Astrocyte (in vitro differentiated cells and primary cell): ENCODE measurements around the gene FYCO1. TPM values are rescaled to one million over a fixed set of nuclear protein-coding genes. Genes with fewer than 3 reads are reported as not detected.

ENCODE experiments used
- DNase-seq: peaks from one replicate; pipeline ENCODE4 v3.0.0-alpha.2; 2010; ENCODE audit warnings: low read depth
- FAIRE-seq: peaks from 2 replicates; lab custom pipeline; 2011; peaks lifted over from hg19 to GRCh38; lab: Jason Lieb, UNC
- H2AFZ ChIP-seq: 2 replicates; pipeline ENCODE4 v1.6.0; 2012; ENCODE audit warnings: low read depth, low read length, inconsistent platforms
- H3K27ac ChIP-seq: 2 replicates; pipeline ENCODE4 v1.5.1; 2011; ENCODE audit warnings: low read depth, low read length, inconsistent platforms
- H3K27me3 ChIP-seq: 2 replicates; pipeline ENCODE4 v1.6.0; 2011; ENCODE audit warnings: low read length, inconsistent platforms; ENCODE audit not compliant: insufficient read depth
- H3K36me3 ChIP-seq: 2 replicates; pipeline ENCODE4 v1.5.1; 2011; ENCODE audit warnings: low read length, inconsistent platforms; ENCODE audit not compliant: insufficient read depth
- H3K4me1 ChIP-seq: 2 replicates; pipeline ENCODE4 v1.5.1; 2011; ENCODE audit warnings: low read length, inconsistent platforms; ENCODE audit not compliant: insufficient read depth
- H3K4me2 ChIP-seq: 2 replicates; pipeline ENCODE4 v1.6.0; 2012; ENCODE audit warnings: low read length, inconsistent platforms
- H3K4me3 ChIP-seq: 2 replicates; pipeline ENCODE4 v1.5.1; 2011; ENCODE audit warnings: low read depth, mild to moderate bottlenecking, low read length, inconsistent platforms; ENCODE audit not compliant: insufficient read depth
- H3K79me2 ChIP-seq: 2 replicates; pipeline ENCODE4 v1.6.0; 2012; ENCODE audit warnings: mild to moderate bottlenecking, low read length, inconsistent platforms; ENCODE audit not compliant: insufficient read depth
- H3K9ac ChIP-seq: 2 replicates; pipeline ENCODE4 v1.6.0; 2012; ENCODE audit warnings: mild to moderate bottlenecking, low read length, inconsistent platforms
- H3K9me3 ChIP-seq: 2 replicates; pipeline ENCODE4 v1.5.1; 2012; ENCODE audit warnings: low read depth, mild to moderate bottlenecking, low read length, inconsistent platforms; ENCODE audit not compliant: insufficient read depth
- H4K20me1 ChIP-seq: 2 replicates; pipeline ENCODE4 v1.6.0; 2012; ENCODE audit warnings: low read length, inconsistent platforms; ENCODE audit not compliant: insufficient read depth
- H3K27ac Mint-ChIP-seq: one replicate; pipeline ENCODE4 v1.8.0; 2021; ENCODE audit warnings: mild to moderate bottlenecking, mixed read lengths; ENCODE audit not compliant: unreplicated experiment
- H3K27me3 Mint-ChIP-seq: one replicate; pipeline ENCODE4 v1.8.0; 2021; ENCODE audit warnings: low read depth, mixed read lengths; ENCODE audit not compliant: unreplicated experiment
- H3K36me3 Mint-ChIP-seq: one replicate; pipeline ENCODE4 v1.8.0; 2021; ENCODE audit warnings: low read depth, mixed read lengths; ENCODE audit not compliant: unreplicated experiment
- H3K4me1 Mint-ChIP-seq: one replicate; pipeline ENCODE4 v1.8.0; 2021; ENCODE audit warnings: low read depth, mixed read lengths; ENCODE audit not compliant: unreplicated experiment
- H3K4me3 Mint-ChIP-seq: one replicate; pipeline ENCODE4 v1.8.0; 2021; ENCODE audit warnings: mild to moderate bottlenecking, moderate library complexity, mixed read lengths; ENCODE audit not compliant: unreplicated experiment
- H3K9me3 Mint-ChIP-seq: one replicate; pipeline ENCODE4 v1.8.0; 2021; ENCODE audit warnings: mild to moderate bottlenecking, mixed read lengths; ENCODE audit not compliant: unreplicated experiment
- EZH2 ChIP-seq: IDR thresholded peaks from 2 replicates; pipeline ENCODE4 v1.6.1; 2012; ENCODE audit warnings: mild to moderate bottlenecking, low read length, inconsistent platforms; ENCODE audit not compliant: insufficient read depth
- total RNA-seq: library from RNA; stranded (reverse); gene quantifications from 2 replicates; pipeline ENCODE4 v1.2.1, GENCODE V29; 2021
- TF ChIP-seq, protein P1 (sequence below): IDR thresholded peaks from 2 replicates; pipeline ENCODE4 v1.5.1; 2011; ENCODE audit warnings: low read depth, mild to moderate bottlenecking, inconsistent platforms, low read length, moderate library complexity; ENCODE audit not compliant: insufficient read depth

The FYCO1 gene
- total RNA-seq, 1 donor from 2014 or later = 19.7 TPM

DNA sequence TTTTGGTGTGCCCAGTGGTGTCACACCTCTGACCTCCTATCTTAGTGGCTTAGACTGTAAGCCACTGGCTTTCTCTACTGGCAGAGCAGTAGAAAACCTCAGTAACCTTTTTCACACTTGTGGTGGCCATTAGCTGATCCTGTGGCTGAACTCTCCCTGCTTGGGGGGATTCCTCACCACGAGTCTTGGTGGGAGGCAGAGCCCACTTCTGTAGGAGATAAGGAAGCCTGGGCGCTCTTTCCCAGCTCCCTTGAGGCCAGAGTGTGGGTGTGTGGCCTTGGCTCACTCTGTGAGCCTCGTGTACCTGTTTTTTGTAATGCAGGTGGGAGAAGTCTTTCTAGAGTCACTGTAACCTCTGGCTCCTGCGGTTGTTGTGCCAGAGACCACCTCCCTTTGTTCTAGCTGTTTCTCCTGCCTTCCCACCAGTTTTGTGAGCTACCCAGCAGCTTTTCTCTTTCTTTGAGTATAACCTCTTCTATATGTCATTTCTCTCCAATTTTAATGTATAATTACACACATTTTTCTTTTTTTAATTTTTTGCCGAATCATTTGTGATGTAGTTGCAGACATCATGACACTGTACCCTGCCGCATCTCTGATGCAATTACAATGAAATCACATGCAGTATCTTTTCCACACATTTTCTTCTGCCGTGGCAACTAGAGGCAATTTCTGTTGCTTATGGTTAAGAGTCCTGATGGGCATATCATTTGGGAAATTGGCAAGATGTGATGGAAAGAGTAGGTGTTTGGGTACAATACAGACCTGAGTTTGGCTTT, 17.9 kb upstream of the FYCO1 start:
- Histone ChIP-seq H2AFZ (no peak overlapping the region), H3K4me2 (no peak overlapping the region), H3K36me3 (no peaks in the 10 kb centered on the region), H3K9me3 (no peaks in the 10 kb centered on the region), H3K27me3 (peaks cover 13% of the 10 kb centered on the region), H3K4me1 (no peaks in the 10 kb centered on the region), H4K20me1 (no peaks in the 10 kb centered on the region), H3K9ac (no peak overlapping the region), H3K4me3 (no peak overlapping the region), H3K79me2 (no peaks in the 10 kb centered on the region), H3K27ac (no peak overlapping the region)
- no peak overlapping the region for H3K27ac Mint-ChIP-seq
- H3K36me3 Mint-ChIP-seq = peaks cover 3% of the 10 kb centered on the region
- no peak for FAIRE-seq
- TF ChIP-seq, protein P1, sequence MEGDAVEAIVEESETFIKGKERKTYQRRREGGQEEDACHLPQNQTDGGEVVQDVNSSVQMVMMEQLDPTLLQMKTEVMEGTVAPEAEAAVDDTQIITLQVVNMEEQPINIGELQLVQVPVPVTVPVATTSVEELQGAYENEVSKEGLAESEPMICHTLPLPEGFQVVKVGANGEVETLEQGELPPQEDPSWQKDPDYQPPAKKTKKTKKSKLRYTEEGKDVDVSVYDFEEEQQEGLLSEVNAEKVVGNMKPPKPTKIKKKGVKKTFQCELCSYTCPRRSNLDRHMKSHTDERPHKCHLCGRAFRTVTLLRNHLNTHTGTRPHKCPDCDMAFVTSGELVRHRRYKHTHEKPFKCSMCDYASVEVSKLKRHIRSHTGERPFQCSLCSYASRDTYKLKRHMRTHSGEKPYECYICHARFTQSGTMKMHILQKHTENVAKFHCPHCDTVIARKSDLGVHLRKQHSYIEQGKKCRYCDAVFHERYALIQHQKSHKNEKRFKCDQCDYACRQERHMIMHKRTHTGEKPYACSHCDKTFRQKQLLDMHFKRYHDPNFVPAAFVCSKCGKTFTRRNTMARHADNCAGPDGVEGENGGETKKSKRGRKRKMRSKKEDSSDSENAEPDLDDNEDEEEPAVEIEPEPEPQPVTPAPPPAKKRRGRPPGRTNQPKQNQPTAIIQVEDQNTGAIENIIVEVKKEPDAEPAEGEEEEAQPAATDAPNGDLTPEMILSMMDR = no peak
- TF ChIP-seq EZH2 = no peak
- peaks cover 19% of the 10 kb centered on the region for H3K27me3 Mint-ChIP-seq
- H3K4me3 Mint-ChIP-seq = no peak overlapping the region
- H3K9me3 Mint-ChIP-seq = peaks cover 5% of the 10 kb centered on the region
- no peak for DNase-seq
- H3K4me1 Mint-ChIP-seq = peaks cover 3% of the 10 kb centered on the region

DNA sequence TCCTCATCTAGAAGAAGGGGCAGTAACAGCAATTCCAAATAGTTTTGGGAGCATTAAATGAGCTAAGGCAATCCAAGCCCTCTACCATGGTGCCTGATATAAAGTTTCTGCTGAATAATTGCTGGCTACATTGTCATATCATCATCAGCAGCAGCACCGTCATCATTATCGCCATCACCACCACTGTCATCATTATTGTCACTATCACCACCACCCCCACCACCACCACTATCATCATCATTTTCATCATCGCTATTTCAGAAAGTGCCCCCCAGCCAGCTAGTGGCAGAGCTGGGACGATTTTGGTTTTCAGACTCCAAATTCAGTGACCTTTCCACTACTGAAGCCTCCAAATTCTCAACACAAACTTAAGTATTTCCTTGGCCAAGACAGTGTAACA, 16.6 kb upstream of the FYCO1 start:
- peaks cover 2% of the 10 kb centered on the region for H3K9me3 Mint-ChIP-seq

More for the DNA sequence above, 16.6 kb upstream of the FYCO1 start:
- no peaks in the 10 kb centered on the region for H3K4me1 ChIP-seq
- FAIRE-seq = no peak
- H3K9ac ChIP-seq = no peak overlapping the region
- no peaks in the 10 kb centered on the region for H3K36me3 ChIP-seq
- no peaks in the 10 kb centered on the region for H3K9me3 ChIP-seq
- no peak overlapping the region for H3K27ac ChIP-seq
- Mint-ChIP-seq H3K27ac (no peak overlapping the region), H3K27me3 (peaks cover 13% of the 10 kb centered on the region), H3K4me1 (peaks cover 1% of the 10 kb centered on the region), H3K4me3 (no peak overlapping the region), H3K36me3 (peaks cover 3% of the 10 kb centered on the region)
- H3K4me3 ChIP-seq = no peak overlapping the region
- peaks cover 13% of the 10 kb centered on the region for H3K27me3 ChIP-seq
- H3K79me2 ChIP-seq = no peaks in the 10 kb centered on the region
- H2AFZ ChIP-seq = no peak overlapping the region
- TF ChIP-seq, protein P1 = no peak
- TF ChIP-seq EZH2 = no peak
- DNase-seq = no peak
- no peak overlapping the region for H3K4me2 ChIP-seq
- H4K20me1 ChIP-seq = no peaks in the 10 kb centered on the region
